HG03039 (cell line): ENCODE data around the gene SLC38A11.
"Not testable (repeated sequence)": the region's sequence is repeated elsewhere in the genome, so short reads cannot be mapped to it uniquely, and the experiment has no call there.

Experiments
- ATAC-seq: cut with Tn5 transposase; IDR thresholded peaks from one replicate; pipeline ENCODE4 v1.9.1; 2021; ENCODE audit warnings: mild to moderate bottlenecking, moderate library complexity; ENCODE audit not compliant: unreplicated experiment

Gene SLC38A11, protein sequence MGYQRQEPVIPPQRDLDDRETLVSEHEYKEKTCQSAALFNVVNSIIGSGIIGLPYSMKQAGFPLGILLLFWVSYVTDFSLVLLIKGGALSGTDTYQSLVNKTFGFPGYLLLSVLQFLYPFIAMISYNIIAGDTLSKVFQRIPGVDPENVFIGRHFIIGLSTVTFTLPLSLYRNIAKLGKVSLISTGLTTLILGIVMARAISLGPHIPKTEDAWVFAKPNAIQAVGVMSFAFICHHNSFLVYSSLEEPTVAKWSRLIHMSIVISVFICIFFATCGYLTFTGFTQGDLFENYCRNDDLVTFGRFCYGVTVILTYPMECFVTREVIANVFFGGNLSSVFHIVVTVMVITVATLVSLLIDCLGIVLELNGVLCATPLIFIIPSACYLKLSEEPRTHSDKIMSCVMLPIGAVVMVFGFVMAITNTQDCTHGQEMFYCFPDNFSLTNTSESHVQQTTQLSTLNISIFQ

DNA sequence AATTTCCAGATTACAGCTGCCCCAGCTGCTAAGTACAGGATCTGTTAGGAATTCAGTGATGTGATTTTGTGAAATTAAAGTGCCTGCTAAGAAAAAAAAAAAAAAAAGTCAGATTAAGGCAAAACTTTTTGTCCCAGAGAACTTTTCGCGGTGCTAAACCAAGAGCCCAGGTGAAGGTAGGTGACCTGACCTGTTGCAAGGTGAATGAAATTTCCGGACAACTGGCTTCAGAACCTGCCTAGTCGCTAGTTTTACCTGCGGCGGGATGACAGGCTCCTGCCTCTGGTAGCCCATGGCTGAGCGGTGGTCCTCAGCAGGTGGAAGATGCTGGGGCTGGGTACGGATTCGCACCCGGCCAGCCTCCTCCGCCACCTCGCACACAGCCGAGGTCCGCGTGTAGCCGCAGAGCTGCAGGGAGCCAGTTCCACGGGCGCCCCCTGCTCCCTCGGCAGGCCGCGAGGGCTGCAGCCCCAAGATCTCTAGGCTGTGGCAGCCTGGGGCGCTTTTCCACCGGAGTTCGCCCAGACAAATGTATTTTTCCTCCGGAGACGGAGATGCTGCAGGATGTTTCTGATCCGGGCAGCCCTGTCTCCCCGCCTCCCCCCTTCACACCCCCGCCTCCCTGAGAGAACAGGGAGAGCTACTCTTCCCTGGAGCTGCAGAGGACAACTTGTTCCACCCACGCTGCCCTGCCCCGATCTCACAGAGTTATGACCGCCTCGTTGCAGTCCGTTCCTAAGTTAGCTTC, at the start of gene SLC38A11:
TSS of gene SLC38A11 (minus strand) at position 572 of the 748 bp plus-strand sequence. CDS start at position 294, 278 bp downstream.
- ATAC-seq, result no peak

GRCh38 chr2:165003443-165004130, 48.3 kb upstream of the SLC38A11 start:
- ATAC-seq, result no peak

DNA sequence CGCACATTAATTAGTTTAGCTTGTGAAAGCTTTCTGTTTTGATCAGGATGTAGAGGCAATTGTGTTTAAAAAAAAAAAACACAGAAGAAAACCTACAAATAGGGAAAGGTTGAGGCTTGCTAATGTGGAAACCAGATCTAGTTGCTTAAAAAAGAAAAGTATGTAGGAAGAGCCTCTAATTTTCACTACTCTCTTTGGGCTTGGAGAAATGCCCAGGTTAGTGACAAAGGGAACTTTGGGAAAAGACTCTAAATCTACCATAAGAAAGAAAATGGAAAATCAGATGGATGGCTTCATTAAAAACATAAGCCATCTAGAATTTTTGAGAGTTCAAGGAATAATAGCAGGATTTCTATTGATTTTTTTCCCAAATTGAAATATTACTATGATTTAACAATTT, 47.3 kb upstream of the SLC38A11 start:
- ATAC-seq, result no peak

- not testable (repeated sequence) for ATAC-seq
Measured at GRCh38 chr2:164994664-164995299, 39.5 kb upstream of the SLC38A11 start.

- ATAC-seq, result no peak
Measured at GRCh38 chr2:164993287-164994016, 38.1 kb upstream of the SLC38A11 start.

- ATAC-seq, result peak; percentile 70
Measured at GRCh38 chr2:164992818-164993217, 37.5 kb upstream of the SLC38A11 start.

DNA sequence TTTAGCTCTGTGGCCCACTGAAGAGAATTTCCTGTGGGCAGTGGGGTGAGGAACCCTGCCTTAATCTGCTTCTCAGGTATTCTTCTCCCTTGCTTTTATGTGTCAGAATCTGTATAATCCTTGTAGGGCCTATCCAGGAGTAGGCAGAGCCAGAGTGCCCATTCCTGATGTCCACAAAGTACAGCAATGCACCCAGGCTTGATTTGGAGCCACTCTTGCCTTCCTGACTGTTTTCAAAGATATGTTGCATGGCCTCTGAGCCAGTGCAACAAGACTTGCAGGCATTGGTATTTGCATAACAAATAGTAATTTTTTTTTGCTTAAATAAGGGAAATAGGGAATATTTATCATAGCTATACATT, 36.7 kb upstream of the SLC38A11 start:
- ATAC-seq, result peak; percentile 15

DNA sequence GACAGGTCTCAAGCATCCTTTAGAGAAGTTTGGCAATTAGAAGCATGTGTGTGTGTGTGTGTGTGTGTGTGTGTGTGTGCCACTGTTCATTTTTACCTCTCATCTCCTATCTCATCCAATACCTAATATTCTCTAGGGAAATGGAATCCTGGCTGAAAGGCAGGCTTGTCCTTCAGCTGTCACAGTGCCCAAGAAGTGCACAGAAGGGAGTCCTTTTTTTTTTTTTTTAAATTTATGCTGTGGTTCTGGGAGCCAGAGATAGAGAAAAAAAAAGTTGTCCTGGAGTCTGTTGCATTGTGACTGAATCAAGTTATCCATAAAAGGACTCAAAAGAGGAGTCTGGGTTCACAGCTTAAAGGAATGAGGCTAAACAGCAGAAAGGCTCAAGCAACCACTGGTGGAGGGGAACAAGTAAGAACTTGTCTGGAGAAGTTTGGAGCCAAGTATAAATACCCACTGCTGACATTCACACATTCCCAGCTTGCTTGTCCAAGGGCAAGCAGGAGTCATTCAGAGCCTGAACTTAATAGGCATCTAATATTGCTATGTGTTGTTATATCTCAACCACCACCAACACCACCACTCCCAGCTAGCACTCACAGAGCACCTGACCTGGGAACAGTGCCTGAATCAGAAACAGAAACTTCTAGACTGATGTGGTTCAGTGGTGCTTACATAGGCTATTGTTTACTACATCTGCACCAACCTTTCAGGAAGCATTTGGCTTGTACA, 36.2 kb upstream of the SLC38A11 start:
- peak; percentile 57 for ATAC-seq

DNA sequence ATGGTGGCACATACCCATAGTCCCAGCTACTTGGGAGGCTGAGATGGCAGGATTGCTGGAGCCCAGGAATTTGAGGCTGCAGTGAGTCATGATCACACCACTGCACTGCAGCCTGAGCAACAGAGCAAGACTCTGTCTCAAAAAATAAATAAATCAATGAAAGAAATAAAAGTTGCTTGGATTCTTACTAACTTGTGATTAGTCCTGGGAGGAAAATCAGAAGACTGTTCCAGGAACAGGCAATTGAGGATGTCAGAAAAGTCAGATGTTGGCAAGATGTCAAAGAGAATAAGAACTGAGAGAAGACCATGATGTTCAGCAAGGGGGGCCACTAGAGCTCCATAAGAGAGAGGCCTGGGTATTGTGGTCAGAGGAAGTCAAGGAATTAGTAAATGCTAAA, 35.6 kb upstream of the SLC38A11 start:
- not testable (repeated sequence) for ATAC-seq

DNA sequence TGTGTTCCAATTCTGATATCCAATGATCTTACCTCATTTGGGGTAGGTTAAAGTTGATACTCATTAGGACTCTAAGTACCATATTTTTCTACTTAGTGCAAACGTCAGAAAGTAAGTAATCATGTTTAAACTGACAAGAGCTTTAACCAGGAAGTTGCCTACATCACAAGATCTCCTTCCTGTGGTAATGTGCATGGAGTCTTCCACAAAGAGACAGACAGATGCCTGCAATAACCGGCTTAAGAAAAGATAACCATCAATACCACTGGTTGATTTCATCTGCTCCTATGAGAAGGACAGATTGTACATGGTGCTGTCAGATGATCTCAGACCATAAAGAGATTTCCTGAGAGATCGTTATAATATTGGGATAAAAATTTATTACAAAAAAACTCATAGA, 33.5 kb upstream of the SLC38A11 start:
- ATAC-seq, result not testable (repeated sequence)

DNA sequence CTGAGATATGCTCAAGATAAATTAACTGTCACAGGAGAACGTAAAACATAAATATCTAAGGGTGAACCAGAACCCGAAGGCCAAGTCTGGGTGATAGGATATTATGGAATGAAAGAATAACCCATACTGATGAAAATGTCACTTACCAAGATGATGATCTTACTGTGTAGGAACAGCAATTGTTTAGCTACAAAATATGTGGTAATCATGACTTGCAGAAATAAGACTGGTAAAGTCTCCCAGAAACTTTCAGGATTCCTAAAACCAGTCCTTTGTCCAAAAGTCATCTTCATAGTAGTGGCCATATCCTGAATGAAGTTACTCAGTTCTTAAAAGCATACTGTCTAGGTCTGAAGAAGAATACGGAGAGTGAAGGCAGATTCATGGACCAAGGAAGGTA, 30.7 kb upstream of the SLC38A11 start:
- not testable (repeated sequence) for ATAC-seq

GRCh38 chr2:164984428-164984827, 29.1 kb upstream of the SLC38A11 start:
- no peak for ATAC-seq

DNA sequence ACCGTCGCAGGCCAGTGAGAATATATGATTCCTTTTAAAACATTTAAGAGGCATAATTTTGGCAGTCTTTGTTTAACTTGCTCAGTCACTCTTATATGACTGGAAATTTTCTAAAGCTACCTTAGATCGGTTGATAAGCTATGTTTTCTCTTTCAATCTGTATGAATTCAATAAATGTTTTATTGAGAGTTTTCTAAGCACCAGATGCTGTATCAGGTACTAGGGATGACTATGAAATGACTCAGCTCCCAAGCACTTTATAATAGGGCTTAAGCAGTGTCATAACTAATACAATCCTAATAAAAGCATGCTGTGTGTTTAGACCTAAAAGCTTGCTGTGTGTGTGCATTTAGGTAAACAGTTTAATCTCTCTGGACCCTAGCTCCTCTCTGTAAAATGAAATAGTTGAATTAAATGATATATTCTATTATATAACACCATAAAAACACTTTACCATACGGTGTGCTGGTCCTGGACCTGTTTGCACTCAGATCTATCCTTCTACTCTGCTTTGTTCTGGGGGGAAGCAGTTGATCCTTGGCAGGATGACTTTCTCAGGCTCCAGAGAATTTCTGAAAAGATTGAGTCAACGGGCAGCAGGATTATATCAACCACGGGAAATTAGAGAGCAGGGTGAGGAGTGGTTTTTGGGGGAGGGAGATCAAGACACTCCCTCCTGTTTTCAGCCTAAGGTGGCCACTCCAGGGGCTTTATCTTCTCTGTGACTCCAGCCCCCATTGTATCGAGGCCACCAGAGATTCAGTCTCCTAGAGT, 26.1 kb upstream of the SLC38A11 start:
- ATAC-seq, result no peak

DNA sequence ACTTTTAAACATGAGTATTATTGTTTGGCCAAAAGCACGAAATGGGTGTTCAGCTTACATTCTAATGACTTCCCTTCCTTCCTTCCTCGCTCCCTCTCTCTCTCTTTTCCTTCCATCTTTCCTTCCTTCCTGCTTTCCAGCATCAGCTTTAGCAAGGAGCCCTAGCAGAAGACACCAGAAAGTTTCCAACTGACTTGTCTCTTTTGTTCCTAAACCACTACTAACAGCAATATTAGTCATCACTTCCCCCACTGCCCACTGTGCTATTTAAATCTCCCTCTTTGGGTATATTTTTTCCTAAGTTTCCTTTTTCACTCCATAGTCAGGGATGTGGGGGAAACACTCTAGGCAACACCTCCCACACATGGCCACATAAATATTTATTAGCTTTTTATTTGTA, 25.4 kb upstream of the SLC38A11 start:
- not testable (repeated sequence) for ATAC-seq

DNA sequence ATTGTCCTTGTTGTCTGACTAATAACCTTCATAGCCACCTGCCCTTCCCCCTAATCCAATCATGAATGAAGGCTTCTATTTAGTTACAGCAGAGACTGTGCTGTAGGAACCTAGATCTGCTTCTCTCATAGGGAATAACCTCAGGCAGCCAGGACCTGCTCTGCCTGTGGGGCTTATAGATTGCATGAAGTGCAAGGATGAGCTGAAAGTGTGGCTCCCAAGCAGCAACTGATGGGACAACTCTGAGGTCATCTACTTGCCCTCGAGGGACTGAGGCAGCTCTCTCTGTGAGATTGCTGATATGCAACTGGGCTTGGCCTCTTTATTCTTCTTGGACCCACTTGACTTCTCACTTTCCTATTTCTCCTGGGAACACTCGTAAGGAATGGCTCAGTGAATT, 23.8 kb upstream of the SLC38A11 start:
- no peak for ATAC-seq

DNA sequence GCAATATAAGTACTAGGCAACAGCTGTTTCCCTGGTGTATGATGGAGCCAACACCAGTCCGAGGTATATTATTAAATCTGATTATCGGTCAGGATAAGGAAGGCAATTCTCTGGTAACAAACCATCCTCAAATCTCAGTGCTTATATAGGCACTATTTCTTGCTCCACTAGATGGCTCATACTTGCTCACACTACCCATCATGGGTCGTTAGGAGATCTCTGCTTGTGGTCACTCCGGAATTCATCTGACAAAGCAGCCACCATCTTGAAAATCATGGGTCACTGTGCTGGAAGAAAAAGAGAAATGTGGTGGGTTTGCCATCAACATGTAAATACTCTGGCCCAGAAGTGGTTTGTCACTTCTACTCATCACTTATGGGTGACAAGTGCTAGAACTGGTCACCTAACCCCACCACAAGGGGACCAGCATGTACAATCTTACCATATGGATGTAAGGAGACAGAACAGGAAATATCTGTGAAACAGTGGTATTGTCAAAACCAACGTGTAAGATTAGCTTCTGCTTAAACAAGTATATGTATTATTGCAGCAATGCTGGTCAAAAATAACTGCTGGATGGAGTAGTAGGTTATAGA, 21.6 kb upstream of the SLC38A11 start:
- not testable (repeated sequence) for ATAC-seq

GRCh38 chr2:164976301-164976700, 21.0 kb upstream of the SLC38A11 start:
- ATAC-seq, result no peak

DNA sequence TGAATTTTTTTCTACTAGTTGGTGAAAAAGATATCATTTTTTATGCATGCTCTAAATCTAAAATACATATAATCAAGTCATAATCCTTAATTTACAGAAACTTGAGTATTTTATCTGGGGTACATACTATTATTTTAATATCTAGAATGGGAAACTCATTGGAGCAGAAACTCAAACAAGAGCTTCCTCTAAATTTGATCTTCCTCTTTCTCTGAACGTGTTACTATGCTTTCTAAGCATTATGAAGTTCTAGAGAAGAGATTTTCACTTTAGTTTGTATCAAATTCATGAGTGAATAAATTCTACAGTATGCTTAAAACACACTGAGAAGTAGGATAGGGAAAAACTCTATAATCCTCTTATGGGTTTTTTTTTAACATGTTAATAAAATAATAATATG, 20.6 kb upstream of the SLC38A11 start:
- ATAC-seq, result no peak
